Measurements from ENCODE around the gene DPYSL3.

DNA sequence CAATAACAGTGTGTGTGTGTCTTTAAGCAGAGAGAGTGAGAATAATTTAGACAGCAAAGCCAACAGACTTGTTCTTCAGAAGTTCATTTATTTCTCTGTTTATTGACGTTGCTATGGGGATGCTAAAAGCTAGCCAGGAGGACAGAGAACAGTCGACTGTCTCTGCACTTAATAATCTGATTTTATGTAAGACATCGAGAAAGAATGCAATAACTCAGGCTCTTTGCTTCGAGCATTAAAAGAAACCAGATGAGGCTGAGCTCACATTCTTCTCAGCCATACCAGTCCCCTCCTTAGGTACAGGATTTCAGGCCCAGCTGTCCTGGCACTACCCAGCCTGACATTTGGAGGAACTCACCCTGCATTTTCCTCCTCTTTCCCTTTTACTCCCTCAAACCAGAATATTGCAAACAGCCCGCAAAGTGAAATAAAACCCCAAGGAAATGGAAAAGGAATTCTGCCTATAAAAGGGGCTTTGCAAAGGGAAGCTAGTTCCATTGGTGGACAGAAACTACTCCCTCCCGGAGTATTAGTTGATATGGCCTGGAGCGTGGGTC is 44.5 kb upstream of the DPYSL3 start:
- TF ChIP-seq, protein P1, sequence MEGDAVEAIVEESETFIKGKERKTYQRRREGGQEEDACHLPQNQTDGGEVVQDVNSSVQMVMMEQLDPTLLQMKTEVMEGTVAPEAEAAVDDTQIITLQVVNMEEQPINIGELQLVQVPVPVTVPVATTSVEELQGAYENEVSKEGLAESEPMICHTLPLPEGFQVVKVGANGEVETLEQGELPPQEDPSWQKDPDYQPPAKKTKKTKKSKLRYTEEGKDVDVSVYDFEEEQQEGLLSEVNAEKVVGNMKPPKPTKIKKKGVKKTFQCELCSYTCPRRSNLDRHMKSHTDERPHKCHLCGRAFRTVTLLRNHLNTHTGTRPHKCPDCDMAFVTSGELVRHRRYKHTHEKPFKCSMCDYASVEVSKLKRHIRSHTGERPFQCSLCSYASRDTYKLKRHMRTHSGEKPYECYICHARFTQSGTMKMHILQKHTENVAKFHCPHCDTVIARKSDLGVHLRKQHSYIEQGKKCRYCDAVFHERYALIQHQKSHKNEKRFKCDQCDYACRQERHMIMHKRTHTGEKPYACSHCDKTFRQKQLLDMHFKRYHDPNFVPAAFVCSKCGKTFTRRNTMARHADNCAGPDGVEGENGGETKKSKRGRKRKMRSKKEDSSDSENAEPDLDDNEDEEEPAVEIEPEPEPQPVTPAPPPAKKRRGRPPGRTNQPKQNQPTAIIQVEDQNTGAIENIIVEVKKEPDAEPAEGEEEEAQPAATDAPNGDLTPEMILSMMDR (optimal IDR thresholded peaks at IDR 0.05 in 1 of 3, IDR thresholded peaks at IDR 0.05 in 1 of 3, conservative IDR thresholded peaks at IDR 0.05 in 1 of 3; ENCODE audit: extremely low read depth in 1 of 3, insufficient read depth in 2 of 3, low read length in 3 of 3), result no peak
- TF ChIP-seq EZH2 (IDR thresholded peaks at IDR 0.05; ENCODE audit: low read length), result no peak
